Hematopoietic multipotent progenitor cell treated with erythropoietin and hydrocortisone succinate and interleukin-3 and kit ligand, for 4 days (in vitro differentiated cells): ENCODE data around the gene RFK.
"Not testable (repeated sequence)": the region's sequence is repeated elsewhere in the genome, so short reads cannot be mapped to it uniquely, and the experiment has no call there.

Experiments
- DNase-seq: peaks from one replicate; pipeline ENCODE4 v3.0.0-alpha.2; 2015

RFK gene

GRCh38 chr9:76394195-76394959, at the start of gene RFK:
RFK (minus strand) TSS chr9:76394426; CDS start chr9:76394171, 255 bp downstream.
- DNase-seq, result peak; percentile 97

- DNase-seq, result no peak
Measured at GRCh38 chr9:76443887-76444286, 49.7 kb upstream of the RFK start.

DNA sequence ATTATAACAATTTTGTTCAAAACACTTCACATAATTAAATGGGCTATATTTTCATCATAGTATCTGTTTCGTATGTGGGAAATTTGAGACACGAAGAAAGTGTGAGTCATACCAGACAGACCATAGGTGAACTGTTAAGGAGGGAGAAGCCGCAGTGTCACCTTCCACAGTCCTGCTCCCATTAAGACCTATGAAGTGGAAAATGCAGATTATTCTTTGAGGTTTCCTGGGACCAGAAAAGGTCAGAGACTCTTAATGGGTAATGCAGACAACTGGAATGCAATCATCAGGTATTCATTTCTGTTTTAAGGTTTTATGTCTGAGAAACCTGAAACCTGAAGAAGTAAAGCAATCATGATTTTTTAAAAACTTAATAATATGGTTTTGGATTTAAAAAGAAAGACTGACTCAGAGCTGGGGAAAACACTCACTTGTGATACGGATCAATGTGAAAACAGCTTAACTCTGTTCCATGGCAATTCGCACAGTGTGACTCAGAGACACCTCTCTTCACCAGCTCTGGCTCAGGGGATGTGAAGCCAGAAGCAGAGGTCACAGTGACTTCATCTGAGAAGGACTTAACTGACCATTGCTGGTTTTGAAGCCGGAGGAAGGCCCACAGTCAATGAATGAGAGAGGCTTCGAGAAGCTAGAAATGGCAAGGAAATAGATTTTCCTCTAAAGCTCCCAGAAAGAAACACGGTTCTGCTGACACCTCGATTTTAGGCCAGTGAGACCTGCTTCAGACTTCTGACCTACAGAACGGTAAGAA, 47.5 kb upstream of the RFK start:
- no peak for DNase-seq

GRCh38 chr9:76438841-76439588, 44.8 kb upstream of the RFK start:
- no peak for DNase-seq

GRCh38 chr9:76437017-76437699, 42.9 kb upstream of the RFK start:
- not testable (repeated sequence) for DNase-seq

DNA sequence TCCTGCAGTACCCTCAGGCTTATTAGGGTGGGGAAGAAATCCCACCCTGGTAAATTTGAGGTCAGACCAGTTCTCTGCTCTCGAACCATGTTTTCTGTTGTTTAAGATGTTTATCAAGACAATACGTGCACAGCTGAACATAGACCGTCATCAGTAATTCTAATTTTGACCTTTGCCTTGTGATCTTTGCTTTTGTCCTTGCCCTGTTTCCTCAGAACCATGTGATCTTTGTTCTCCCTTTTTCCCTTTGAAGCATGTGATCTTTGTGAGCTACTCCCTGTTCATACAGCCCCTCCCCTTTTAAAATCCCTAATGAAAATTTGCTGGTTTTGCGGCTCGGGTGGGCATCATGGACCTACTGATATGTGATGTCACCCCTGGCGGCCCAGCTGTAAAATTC, 40.7 kb upstream of the RFK start:
- DNase-seq, result not testable (repeated sequence)

GRCh38 chr9:76433836-76434235, 39.6 kb upstream of the RFK start:
- DNase-seq, result no peak

GRCh38 chr9:76433406-76433805, 39.2 kb upstream of the RFK start:
- no peak for DNase-seq

- no peak for DNase-seq
Measured at GRCh38 chr9:76431601-76432000, 37.4 kb upstream of the RFK start.

DNA sequence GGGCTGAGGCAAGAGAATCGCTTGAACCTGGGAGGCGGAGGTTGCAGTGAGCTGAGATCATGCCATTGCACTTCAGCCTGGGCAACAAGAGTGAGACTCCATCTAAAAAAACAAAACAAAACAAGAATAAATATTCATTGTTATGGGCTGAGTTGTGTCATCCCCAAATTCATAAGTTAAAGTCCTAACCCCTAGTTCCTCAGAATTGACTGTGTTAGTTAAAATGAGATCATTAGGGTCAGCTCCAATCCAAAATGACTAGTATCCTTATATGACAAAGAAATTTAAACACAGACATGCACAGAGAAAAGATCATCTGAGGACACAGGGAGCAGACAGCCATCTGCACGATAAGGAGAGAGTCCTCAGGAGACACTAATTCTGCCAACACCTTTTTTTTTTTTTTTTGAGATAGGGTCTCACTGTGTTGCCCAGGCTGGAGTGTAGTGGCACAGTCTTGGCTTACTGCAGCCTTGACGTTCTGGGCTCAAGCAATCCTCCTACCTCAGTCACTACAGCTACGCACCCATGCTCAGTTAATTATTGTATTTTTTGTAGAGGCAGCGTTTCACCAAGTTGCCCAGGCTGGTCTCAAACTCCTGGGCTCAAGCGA, 32.7 kb upstream of the RFK start:
- DNase-seq, result no peak

- DNase-seq, result no peak
Measured at GRCh38 chr9:76425677-76426453, 31.6 kb upstream of the RFK start.

DNA sequence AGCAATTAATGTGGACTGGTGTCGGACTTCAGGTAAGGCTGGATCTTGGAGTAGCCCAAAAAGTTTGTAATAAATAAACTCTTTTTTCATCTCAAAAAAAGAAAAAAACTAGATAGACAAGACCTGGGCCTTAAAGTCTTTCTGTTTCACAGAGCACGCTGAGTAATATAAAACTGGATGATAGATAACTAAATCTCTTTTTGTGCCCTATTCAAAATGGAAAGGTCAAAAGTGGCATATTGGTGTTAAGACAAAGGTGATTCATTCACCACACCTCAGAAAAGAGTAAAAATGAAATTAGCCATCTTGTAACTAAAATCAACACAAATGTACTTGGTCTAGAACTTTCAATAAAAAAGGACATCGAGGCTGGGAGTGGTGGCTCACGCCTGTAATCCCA, 30.3 kb upstream of the RFK start:
- DNase-seq, result no peak

DNA sequence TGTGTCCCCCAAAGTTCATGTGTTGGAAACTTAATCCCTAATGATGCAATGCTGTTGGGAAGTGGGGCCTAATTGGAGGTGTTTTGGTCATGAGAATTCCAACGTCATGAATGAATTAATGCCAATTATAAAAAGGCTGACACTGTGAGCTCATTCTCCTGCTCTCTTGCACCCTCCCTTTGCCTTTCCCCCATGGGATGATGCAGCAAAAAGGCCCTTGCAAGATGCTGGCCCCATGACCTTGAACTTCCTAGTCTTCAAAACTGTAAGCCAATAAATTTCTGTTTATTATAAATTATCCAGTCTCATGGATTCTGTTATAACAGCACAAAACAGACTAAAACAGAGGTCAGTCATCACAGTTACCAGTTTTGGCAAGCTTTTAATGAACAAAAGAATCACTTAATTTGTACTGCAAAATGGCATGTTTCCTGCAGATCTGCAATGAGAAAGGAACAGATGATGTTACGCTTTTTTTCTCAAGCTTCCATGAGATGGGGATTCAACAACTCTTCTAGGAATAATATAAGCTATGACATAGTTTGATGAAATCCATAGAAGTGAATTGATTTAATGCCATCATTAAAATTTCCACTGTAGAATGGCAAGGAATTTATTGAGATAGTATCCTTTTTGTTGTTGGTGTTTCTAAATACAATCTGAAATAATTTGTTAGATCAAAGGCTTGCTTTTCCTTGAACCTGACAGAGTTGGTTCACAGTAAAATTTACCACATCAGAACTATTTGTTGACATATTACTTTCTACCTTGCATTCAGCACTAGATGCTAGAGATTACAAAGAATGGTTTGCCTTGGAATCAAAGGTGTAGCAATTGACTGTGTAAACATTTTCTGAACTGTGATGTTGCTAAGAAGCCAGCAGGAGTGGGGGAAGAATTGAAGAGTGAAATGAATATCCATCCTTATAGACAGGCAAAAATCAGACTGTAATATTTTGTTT, 29.3 kb upstream of the RFK start:
- no peak for DNase-seq

DNA sequence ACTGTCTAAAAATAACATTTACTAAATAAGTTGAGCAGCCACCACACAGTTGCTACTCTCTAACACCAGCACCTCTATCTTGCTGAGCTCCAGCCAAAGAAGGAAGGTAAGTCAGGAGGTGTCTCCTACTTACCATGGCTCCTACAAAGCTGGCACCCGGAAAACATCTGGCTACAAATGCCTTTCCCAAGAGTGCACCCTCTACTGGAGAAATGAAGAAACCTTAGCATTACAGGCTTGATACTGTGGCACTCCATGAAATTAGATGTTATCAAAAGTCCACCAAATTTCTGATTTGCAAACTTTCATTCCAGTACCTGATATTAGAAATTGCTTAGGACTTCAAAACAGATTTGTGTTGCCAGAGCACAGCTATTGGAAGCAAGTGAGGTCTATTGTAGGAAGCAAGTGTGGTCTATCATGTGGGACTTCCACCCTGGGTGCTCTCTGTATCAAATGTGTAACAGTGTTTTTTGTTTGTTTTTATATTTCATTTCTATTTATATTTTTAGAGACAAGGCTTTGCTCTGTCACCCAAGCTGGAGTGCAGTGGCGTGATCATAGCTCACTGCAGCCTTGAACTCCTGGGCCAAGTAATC, 25.7 kb upstream of the RFK start:
- DNase-seq, result peak; percentile 51

DNA sequence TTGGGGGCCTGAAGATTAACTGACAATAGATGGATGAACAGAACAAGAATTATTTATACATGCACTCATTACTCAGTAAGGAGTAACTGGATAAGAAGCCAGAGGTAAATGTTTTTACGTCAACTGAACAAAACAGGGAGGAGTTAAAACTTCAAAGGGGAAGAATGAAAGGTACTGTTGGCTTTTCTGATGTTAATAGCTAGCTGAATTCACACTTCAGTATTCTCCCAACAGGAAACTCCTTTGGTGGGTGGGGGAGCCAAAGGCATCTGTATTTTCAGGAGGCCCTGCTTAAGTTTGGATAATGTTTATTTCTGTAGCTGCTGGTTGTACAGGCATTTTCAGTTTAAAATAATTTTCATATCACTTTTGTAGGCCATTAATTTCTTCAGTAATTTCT, 23.2 kb upstream of the RFK start:
- DNase-seq, result no peak

GRCh38 chr9:76415731-76416130, 21.5 kb upstream of the RFK start:
- no peak for DNase-seq

DNA sequence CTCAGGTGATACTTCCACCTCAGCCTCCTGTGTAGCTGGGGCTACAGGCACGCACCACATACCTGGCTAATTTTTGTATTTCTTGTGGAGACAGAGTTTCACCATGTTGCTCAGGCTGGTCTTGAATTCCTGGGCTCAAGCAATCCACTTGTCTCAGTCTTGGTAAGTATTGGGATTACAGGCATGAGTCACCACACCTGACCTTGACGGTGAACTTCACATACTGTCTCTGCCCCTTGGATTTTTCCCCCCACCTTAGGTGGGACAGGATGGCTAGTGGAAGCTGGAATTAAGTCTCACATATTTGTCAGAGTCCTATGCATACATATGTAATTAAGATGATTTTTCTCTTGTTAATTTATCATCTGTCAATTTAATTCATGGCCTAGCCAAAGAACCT, 20.9 kb upstream of the RFK start:
- no peak for DNase-seq

DNA sequence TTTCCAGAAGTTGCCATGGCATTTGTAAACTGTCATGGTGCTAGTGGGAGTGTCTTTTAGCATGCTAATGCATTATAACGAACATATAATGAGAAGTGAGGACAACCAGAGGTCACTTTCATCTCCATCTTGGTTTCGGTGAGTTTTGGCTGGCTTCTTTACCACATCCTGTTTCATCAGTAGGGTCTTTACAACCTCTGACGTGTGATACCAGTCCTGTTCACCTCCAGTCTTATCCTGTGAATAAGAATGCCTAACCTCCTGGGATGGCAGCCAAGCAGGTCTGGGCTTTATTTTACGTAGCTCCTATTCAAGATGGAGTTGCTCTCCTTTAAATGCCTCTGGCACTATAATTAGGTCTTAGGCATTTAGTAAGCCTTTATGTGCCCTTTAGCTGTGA, 20.4 kb upstream of the RFK start:
- DNase-seq, result peak; percentile 19

GRCh38 chr9:76413658-76414057, 19.4 kb upstream of the RFK start:
- no peak for DNase-seq

- DNase-seq, result no peak
Measured at GRCh38 chr9:76412638-76413037, 18.4 kb upstream of the RFK start.
